NCI-H748 treated with DMSO at 0.1 percent for 48 hours (cell line): ENCODE data around the gene UBE2J2.

Experiments used
- DNase-seq: peaks from one replicate; lab custom pipeline; 2025; lab: John Stamatoyannopoulos, UW

UBE2J2 gene

DNA sequence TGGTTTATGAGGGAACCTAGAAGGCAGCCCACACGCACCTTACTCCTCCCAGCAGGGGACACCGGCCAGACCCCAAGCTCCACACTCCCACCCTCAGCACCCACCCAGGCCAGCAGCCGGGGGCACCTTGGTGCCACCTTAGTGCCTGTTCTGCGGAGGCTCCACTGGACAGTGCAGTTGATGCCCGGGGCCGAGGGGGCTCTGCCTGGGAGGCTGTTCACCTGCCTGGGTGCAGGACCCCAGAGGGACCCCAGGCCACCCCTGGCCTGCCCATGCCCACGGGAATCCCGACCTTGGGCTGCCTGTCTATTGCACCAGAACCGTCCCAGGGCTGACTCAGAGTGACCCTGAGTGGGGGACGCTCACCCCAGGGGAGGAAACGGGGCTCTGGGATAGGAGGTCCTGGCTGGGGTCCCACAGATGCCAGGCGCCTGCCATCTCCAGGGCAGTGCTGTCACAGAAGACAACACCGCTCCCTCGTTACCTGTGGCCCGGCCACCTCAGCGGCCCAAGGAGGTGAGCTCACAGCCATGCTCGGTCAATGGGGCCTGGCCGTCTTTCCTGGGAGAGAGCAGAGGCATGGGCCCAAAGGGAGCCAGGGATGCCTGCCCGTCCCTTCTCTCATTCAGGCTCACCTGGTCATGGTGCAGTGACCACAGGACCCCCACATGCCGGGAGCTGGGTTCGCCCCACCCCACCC lies 7.3 kb upstream of the UBE2J2 start:
- DNase-seq = no peak

DNA sequence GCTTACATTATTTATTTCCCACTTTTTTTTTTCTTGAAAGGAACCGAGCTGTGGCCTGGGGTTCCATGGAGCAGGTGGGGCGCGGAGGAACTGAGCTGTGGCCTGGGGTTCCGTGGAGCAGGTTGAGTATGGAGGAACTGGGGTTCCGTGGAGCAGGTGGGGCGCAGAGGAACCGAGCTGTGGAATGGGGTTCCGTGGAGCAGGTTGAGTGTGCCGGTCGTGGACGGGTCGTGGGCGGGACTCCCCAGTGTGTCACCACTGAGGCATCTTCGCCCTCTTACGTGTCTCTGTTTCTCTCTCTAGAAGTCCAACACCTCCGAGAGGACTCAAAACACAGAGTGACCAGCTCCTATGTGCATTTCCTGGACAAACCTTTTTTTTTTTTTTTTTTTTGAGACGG lies 5.4 kb upstream of the UBE2J2 start:
- DNase-seq = no peak

DNA sequence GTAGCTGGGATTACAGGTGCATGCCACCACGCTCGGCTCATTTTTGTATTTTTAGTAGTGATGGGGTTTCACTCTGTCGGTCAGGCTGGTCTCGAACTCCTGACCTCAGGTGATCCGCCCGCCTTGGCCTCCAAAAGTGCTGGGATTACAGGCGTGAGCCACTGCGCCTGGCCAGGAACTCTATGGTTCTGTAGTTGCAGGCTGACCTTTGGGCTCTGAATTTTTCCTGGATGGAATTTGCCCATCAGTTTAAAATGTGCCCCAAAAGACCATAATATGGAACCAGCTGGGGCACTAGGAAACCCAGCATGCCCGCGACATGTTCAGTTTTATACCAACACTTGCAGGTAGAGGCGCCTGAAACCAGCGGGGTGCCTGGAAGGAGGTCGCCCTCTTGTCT lies 5.0 kb upstream of the UBE2J2 start:
- DNase-seq = no peak

DNA sequence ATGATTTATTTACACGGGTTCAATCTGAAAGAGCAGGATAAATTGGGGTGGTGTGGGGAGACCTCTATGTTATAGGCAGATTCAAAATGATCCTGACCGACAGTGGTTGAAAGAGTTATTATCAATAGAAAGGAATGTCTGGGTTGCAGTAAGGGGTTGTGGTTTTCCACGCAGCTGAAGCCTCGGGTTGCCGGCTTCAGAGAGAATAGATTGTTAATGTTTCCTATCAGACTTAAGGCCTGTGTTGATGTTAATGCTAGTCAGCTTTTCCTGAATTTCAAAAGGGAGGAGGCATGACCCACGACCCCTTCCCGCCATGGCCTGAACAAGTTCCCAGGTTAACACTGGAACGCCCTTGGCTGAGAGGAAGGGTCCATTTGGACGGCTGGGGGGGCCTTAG lies 2.2 kb upstream of the UBE2J2 start:
- no peak for DNase-seq

DNA sequence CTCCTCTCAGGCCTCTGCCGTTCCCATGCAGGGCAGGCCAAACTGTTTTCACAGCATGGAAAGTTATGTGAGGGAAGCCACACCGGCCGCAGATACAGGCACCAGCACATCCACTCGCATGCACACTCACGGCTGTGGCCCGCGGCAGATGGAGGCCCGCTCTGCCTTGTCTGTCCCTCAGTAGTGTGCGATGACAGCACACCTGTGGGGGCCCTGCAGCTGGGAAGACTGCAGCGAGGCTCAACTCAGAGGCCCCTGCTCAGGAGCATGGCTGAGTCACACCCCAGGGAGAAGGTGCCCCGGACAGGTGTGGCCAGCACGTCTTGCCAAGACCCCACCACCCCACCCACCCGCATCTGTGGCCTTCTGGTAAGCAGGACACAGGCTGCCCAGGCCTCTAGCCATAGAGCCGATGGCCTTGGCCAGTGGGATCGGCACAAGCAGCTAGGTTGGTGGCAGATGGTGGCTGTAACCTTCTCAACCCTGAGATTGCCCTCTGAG lies 1.3 kb upstream of the UBE2J2 start:
- no peak for DNase-seq

DNA sequence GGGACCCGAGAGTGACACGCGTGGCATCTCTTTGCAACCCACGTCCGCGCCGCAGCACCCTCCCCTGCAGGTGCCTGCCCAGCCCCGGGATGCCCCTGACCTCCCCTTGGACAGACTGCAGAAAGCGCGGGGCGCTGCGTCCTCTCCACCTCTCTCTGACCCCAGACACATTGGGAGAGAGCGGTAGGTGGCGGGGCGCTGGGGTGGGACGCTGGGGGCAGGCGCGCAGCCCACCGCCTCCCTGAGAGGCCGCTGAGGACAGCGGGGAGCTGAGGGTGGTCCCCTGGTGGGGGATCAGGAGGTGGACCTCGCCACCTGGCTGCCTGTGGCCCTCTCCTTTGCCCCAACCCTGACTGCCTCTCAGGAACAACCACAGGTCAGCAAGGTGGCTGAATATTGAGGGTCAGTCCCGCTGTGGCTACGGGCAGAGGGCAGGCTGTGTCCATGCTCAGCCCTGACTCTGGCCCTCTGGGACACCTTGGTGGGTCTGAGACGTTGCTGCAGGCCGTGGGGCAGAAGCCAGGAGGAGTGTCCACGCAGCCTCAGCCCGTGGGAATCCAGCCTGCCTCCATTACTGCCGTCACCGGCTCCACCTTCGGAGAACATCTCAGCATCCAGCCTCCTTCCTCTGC lies 761 bp upstream of the UBE2J2 start:
- no peak for DNase-seq

DNA sequence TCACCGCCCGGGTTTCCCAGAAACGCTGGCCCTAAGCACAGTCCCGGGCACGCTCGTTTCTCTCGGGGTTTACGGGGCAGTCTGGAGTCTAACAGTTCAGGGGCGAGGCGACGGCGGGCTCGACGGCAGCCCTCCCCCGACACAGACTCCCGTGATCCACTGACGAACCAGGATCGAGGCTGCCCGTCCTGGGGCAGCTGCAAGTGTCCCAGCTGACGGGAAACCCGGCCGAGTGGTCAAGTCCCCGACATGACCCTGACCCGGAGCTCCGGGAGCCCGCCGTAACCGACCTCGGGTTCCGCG lies 494 bp downstream of the UBE2J2 start:
- no peak for DNase-seq

DNA sequence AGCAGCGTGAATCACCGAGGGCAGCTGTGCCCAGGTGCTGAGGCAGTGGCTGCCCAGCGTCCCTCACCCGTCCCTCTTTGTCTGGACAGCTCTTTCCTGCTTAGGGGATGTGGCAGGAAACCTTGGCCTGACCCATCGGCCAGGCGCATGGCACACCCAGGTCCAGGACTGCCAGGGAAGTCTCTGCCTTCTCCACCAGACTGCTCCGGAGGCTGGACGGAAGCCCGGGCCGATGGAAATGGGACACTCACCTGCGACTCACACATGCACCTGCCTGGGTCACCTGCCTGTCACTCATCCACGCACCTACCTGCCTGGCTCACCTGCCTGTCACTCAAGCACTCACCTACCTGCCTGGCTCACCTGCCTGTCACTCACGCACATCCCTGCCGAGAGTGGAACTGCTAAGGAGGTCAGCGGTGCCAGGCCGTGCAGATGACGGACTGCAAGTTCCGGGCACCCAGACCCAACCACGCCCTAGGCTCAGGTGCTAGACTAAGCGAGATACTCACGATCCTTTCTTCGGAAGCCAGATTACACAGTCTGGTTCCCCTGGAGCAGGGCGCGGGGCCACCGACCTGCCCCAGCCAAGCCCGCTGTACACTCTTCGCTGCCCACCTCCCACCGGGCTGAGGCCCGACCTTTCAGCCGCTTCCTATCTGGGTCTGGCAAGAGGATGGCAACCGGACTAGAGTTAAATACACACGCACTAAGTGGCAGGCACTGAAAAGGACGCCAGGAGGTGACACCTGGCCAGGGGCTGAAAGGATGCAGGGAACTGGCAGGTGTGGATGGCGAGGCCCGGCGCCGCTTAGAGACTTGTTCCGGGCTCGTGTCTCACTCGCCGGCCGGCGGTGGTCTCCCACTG lies 1.1 kb downstream of the UBE2J2 start:
- no peak for DNase-seq

DNA sequence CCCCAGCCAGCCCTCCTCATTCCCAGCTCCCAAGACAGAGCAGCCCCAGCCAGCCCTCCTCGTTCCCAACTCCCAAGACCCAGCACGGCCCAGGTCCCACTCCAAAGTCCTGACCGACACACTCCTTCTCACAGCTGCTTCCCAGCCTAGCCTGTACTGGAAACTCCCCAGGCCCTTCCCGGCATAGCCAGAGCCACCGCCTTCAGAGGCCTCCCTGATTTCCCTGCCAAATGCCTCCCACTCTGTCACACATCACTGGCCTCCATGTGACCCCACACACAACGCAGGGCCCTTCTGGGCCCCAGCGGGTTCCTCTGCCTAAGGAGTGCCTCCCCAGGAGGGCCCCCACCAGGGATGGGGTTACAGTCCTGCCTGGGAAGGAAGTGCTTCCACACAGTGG lies 2.8 kb downstream of the UBE2J2 start:
- DNase-seq = no peak

DNA sequence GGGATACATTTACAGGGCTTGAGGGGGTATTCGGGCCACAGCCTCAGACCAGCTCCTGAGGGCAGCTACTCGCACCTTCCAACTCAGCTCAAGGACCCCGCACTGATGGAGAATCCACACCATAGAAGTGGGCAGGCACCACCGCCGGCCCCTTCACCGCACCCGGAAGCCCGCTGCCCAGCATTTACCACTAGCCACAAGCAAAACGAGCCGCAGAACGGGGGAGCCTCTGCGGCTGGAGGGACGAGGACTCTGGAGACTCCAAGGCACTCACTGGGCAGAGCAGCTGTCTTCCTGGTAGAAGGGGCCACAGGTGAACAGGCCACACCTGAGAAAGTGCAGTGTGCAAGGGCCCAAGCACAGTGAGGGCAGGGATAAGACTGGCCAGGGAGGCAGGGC lies 5.4 kb downstream of the UBE2J2 start:
- no peak for DNase-seq

DNA sequence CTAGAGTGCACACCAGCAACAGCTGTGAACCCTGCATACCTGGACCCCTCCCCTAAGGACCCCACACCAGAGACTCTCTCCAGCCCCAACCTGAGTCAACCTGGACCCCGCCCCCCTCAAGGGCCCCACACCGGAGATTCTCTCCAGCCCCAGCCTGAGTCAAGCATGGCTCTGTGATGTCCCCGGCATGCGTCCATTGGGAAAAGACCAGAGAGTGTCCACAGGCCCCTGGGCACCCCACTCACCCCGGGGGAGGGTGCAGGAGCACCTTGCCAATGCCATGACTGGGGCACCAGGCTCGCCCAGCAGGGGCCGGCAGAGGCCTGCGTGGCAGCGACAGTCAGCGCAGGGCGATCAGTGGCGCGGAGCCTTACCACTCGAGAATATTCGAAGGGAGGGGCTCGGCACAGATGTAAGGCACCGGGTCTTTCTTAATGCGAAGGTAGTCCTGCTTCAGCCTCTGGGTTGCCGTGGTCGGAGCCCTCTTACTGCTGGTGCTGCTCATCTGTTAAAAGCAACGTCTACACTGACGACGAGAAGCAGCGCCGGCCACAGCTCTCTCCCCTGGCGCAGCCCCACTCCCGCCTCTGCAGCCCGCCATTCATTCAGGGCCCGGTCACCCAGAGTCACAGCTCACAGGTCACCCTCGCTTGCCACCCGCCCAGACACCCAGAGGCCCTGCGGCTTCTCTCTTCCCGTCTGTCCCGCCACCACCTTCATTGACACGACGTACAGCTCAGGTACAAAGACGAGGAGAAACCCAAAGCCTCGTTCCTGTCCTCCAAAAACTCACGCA lies 6.0 kb downstream of the UBE2J2 start:
- no peak for DNase-seq

DNA sequence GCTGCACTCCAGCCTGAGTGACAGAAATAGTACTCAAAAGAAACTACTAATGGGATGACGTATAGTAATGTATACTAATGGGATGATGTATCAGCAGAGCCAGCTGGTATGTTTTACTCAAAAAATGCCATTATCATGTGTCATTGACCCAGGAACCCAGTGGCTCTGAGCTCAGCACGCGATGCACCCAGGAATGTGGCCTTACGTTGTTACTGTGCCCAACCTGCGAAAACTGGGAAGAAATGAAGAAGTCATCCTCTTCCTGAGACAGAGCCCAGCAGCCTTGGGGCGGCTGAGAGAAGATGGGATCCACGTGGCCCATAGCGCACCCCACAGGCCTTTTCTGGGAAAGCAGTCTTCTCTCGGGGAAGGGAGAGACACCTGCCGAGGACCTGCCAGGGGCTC lies 8.8 kb downstream of the UBE2J2 start:
- no peak for DNase-seq

DNA sequence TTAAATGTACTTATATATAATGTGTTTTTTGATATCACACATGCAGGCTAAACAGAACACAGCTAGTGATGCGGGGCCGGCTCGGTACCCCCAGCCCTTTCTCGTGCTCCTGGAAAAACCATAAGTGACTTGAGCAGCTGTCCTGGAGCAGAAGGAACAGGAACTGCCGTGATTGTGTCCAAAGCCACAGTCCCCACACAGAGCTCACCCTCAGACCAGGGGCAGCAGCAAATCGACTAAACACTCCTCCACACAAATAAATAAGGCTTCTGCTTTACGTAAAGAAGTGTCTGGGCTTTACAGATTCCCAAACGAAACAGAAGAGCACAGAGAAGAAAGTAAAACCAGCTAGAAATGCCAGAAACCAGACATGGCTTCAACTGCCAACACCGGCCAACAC lies 9.6 kb downstream of the UBE2J2 start:
- DNase-seq = no peak

DNA sequence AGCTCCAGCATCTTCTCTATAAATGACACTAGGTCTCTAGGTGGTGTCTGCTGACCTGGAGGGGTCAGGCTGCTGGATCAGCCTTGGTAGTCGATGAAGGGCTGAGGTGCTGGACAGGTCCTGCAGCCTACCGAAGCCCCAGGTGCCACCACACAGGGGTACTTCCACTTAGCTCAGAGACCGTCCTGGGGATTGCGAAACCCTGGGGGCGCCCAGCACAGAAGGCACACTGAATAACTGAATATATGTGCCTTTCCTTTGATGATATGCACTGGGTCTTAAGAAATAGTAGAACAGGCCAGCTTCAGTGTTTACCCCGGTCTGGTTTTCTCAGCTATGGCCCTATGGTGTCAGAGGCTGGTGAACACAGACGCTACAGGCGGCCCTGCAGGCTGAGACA lies 10.9 kb downstream of the UBE2J2 start:
- no peak for DNase-seq

DNA sequence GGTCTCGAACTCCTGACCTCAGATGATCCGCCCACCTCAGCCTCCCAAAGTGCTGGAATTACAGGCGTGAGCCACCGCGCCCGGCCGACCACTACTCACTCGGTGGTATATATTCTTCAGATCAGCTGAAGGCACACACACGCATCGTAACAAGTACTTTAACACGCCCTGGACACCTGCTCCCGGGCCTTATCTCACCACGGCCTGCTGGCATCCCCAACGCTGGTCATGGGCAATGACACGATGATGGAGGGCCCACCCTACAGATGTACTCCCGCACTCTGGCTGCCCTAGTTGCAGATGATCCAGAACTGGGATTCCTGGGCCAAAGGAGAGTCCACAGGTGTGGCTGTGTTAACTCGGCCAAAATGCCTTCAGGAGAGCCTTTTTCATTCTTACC lies 11.6 kb downstream of the UBE2J2 start:
- no peak for DNase-seq

DNA sequence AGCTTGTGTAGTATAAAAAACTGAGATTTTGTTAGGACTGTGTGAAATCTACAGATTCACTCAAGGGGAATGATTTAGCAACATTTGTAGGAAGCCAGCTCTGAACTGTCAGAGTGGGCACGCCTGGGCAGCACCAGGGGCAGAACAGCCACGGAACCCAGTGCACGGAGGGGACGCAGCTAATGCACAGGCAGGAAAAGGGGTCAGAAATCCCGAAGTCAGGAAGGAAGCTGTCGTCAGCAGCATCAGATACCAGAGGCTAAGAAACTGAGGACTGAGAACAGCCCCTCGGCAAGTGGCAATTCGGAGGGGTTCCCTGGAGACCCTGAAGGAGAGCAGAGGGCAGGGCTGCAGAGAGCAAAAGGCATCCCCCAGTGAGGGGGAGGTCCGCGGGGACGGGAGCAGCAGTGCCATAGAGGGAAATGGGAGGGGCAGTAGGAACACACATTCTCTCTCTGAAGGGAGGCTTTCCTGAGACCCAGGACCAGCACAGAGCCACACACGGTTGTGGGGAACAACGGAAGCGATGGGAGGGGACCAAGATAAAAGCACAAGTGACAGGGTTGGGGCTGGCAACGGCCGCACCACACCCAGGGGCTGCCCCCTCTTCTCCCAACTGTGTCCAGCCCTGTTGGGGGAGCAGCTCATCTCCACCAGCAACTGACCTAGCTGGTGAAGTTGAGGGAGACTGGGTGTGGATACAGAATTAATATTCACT lies 12.7 kb downstream of the UBE2J2 start:
- no peak for DNase-seq

DNA sequence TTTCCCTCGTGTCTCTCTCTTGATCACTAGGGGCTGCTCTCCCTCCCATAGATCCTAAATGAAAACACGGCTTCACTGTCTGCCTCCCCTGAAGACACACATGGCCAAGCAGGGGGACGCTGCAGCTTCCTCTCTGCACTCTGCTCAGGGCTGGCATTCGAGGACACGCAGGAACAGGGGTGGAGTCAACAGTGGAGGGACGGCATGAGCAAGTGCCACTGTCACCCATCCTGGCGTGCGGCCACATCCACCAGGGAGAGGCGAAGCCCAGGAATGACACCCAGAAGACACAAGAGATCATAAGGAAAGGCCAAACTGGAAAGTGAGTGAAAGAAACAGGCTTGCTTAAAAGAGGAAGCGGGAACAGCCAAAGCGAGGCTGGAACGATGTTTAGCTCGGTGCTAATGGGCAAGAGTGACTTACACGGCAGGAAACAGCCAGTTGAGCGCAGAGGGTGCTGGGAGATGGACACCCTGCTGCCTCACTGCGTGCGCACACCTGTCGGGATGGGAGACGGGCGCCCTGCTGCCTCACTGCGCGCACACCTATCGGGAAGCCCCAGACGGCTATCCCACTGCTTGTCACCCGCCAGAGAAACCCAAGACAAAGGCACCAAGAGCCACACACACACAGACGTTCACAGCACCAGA lies 13.6 kb downstream of the UBE2J2 start:
- no peak for DNase-seq

DNA sequence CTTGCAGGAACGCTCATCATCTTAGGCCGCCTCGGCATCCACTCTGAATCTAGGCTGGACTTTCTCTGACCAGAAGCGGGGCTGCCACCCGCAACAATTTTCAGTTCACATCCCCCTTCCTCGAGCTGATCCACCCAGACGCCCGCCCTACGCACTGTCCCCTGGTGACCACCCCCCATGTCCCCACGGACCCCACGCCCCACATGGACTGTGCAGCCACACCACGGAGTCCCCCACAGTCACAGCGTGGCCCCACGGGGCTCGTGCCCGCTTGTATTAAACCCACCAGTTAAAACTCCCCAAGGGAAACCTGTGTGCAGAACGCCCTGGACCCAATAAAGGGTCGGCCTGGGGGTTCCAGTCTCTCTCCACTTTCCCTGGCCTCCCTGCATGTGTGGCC lies 14.1 kb downstream of the UBE2J2 start:
- no peak for DNase-seq

DNA sequence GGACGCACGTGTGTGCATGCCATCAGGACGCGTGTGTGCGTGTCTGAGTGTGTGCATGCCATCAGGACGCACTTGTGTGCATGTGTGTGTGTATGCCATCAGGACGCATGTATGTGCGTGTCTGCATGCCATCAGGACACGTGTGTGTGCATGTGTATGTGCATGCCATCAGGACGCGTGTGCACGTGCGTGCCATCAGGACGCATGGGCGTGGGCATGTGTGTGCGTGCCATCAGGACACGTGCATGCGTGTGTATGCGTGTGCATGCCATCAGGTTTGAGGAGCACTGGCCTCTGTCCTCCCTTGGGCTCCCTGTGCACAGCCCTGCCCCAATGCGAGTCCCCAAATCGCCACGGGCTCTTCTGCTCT lies 14.6 kb downstream of the UBE2J2 start:
- no peak for DNase-seq

DNA sequence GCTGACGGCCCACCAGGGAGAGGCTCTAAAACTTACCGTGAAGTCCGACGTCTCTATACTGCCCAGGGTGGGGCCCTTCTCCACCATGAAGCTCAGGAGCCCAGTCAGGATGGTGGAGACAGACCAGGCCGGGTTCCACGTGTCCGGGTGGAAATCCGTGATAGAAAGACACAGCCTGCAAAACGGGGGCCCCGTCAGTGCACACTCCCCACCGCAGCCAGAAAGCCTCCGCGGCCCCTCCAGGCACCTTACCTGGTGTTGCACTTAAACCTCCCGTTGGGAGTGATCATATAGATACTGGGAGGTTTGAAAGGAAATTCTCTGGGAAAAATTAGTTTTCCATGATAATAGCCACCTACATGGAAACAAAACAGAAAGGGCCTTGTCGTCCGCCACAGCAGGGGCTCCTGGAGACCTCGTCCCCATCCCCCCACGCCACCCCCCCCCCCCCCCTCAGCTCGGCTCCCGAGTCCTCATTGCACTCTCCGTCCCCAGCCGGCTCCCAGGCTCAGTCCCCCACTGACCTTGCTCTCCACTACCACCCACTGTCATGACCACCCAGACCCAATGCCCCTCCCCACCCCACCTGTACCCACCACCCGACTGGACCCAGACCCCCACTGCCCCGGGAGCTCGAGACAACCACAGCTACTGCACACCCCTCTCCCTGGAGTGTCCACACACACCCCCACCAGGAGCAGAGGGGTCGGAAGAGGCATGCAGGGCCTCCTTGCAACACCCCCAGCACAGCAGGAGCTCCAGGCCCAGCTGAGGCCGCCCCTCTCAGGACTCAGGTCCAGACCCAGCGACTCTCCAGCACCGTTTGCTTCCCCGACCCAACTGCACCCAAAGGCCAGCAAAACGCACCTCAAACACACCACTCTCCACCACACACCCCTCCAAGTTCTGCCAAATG lies 16.4 kb downstream of the UBE2J2 start:
- DNase-seq = no peak
